Measurements from ENCODE around the gene GGPS1. TPM values are rescaled to one million over a fixed set of nuclear protein-coding genes. Genes with fewer than 3 reads are reported as not detected.
"Not testable (repeated sequence)": the region's sequence is repeated elsewhere in the genome, so short reads cannot be mapped to it uniquely, and the experiment has no call there.

The GGPS1 gene
- total RNA-seq, 2 experiments from 2014 or later: 35.6 to 37.4 TPM

GRCh38 chr1:235341334-235341733, 13.0 kb downstream of the GGPS1 start:
- no peak for DNase-seq
- POLR2A ChIA-PET: interaction anchor here (0.6 kb wide), 1 partner anchor 26 kb away, joined by 3 read pairs; the partner anchor contains the start of gene TBCE

GRCh38 chr1:235342039-235342438, 13.7 kb downstream of the GGPS1 start:
- Mint-ChIP-seq H3K9me3 (ENCODE audit: low read depth) (no peaks in the 10 kb centered on the region), H3K4me1 (peaks cover 11% of the 10 kb centered on the region), H3K4me3 (no peak overlapping the region), H3K27me3 (no peaks in the 10 kb centered on the region), H3K27ac (peak overlapping the region; percentile 26), H3K36me3 (ENCODE audit: low read depth) (peaks cover 25% of the 10 kb centered on the region)
- CTCF ChIA-PET: interaction anchor here (0.7 kb wide), 1 partner anchor 81 kb away, joined by 3 read pairs; no protein-coding TSS in a partner anchor
- intact Hi-C loops (cut with DNase I, micrococcal nuclease): no loop called here
- DNase-seq (no peak), ATAC-seq (no peak)
- POLR2A ChIA-PET: no interaction called here

More at GRCh38 chr1:235341334-235341733, 13.0 kb downstream of the GGPS1 start:
- Mint-ChIP-seq H3K4me1 (peaks cover 17% of the 10 kb centered on the region), H3K27ac (no peak overlapping the region), H3K9me3 (ENCODE audit: low read depth) (no peaks in the 10 kb centered on the region), H3K36me3 (ENCODE audit: low read depth) (peaks cover 25% of the 10 kb centered on the region), H3K4me3 (no peak overlapping the region), H3K27me3 (no peaks in the 10 kb centered on the region)
- intact Hi-C loops (cut with DNase I, micrococcal nuclease): no loop called here
- no peak for ATAC-seq
- CTCF ChIA-PET: interaction anchor here (1.2 kb wide), 1 partner anchor 75 kb away, joined by 3 read pairs; no protein-coding TSS in a partner anchor

GRCh38 chr1:235342471-235342870, 14.1 kb downstream of the GGPS1 start:
- POLR2A ChIA-PET: no interaction called here
- intact Hi-C loops (cut with DNase I, micrococcal nuclease): no loop called here
- Mint-ChIP-seq H3K9me3 (ENCODE audit: low read depth) (no peaks in the 10 kb centered on the region), H3K4me1 (peaks cover 9% of the 10 kb centered on the region), H3K27me3 (no peaks in the 10 kb centered on the region), H3K27ac (peak overlapping the region; percentile 26), H3K36me3 (ENCODE audit: low read depth) (peaks cover 25% of the 10 kb centered on the region), H3K4me3 (no peak overlapping the region)
- DNase-seq: no peak
- ATAC-seq: no peak
- CTCF ChIA-PET: interaction anchor here (0.5 to 0.7 kb wide), 2 partner anchors 82 to 145 kb away, joined by 3 read pairs; no protein-coding TSS in a partner anchor

GRCh38 chr1:235343726-235344125, 15.4 kb downstream of the GGPS1 start:
- ChIA-PET CTCF (no interaction called here), POLR2A (no interaction called here)
- ATAC-seq: no peak
- no peak overlapping the region for H3K4me3 Mint-ChIP-seq
- H3K27me3 Mint-ChIP-seq: no peaks in the 10 kb centered on the region
- no peaks in the 10 kb centered on the region for H3K9me3 Mint-ChIP-seq (ENCODE audit: low read depth)
- DNase-seq: no peak
- H3K27ac Mint-ChIP-seq: no peak overlapping the region
- intact Hi-C loops (cut with DNase I, micrococcal nuclease): no loop called here
- H3K36me3 Mint-ChIP-seq (ENCODE audit: low read depth): peaks cover 21% of the 10 kb centered on the region
- H3K4me1 Mint-ChIP-seq: peaks cover 6% of the 10 kb centered on the region

- intact Hi-C loops (cut with DNase I, micrococcal nuclease): no loop called here
These were observed 23.1 kb downstream of the GGPS1 start for GRCh38 chr1:235351441-235351840.

GRCh38 chr1:235351898-235352297, 23.5 kb downstream of the GGPS1 start:
- DNase-seq (no peak), ATAC-seq (no peak)
- ChIA-PET CTCF (no interaction called here), POLR2A (no interaction called here)
- Mint-ChIP-seq H3K27ac (no peak overlapping the region), H3K4me1 (no peaks in the 10 kb centered on the region), H3K27me3 (no peaks in the 10 kb centered on the region), H3K9me3 (ENCODE audit: low read depth) (no peaks in the 10 kb centered on the region), H3K36me3 (ENCODE audit: low read depth) (peaks cover under 1% of the 10 kb centered on the region), H3K4me3 (no peak overlapping the region)
- intact Hi-C loops (cut with DNase I, micrococcal nuclease): no loop called here

More at GRCh38 chr1:235351441-235351840, 23.1 kb downstream of the GGPS1 start:
- Mint-ChIP-seq H3K4me1 (no peaks in the 10 kb centered on the region), H3K27me3 (no peaks in the 10 kb centered on the region), H3K36me3 (ENCODE audit: low read depth) (peaks cover 3% of the 10 kb centered on the region), H3K27ac (no peak overlapping the region), H3K9me3 (ENCODE audit: low read depth) (no peaks in the 10 kb centered on the region), H3K4me3 (no peak overlapping the region)
- POLR2A ChIA-PET: no interaction called here
- CTCF ChIA-PET: no interaction called here
- DNase-seq (no peak), ATAC-seq (no peak)

- Mint-ChIP-seq H3K27ac (no peak overlapping the region), H3K4me1 (no peaks in the 10 kb centered on the region), H3K36me3 (ENCODE audit: low read depth) (no peaks in the 10 kb centered on the region), H3K9me3 (ENCODE audit: low read depth) (no peaks in the 10 kb centered on the region), H3K4me3 (no peak overlapping the region), H3K27me3 (no peaks in the 10 kb centered on the region)
- ChIA-PET POLR2A (interaction anchor here (0.6 to 0.7 kb wide), 2 partner anchors 236 to 507 kb away, joined by 3 read pairs; no protein-coding TSS in a partner anchor), CTCF (interaction anchor here (0.6 to 1.0 kb wide), 2 partner anchors 59 to 235 kb away, joined by 3 to 4 read pairs; no protein-coding TSS in a partner anchor)
- intact Hi-C loops (cut with DNase I, micrococcal nuclease): no loop called here
- ATAC-seq: no peak
- no peak for DNase-seq
These were observed 29.4 kb downstream of the GGPS1 start for GRCh38 chr1:235357485-235358373.

- no peaks in the 10 kb centered on the region for H3K9me3 Mint-ChIP-seq (ENCODE audit: low read depth)
- CTCF ChIA-PET: no interaction called here
- no peaks in the 10 kb centered on the region for H3K27me3 Mint-ChIP-seq
- intact Hi-C loops (cut with DNase I, micrococcal nuclease): no loop called here
- ATAC-seq (no peak), DNase-seq (no peak)
- POLR2A ChIA-PET: interaction anchor here (0.6 kb wide), 1 partner anchor 232 kb away, joined by 3 read pairs; no protein-coding TSS in a partner anchor
- no peak overlapping the region for H3K27ac Mint-ChIP-seq
- no peaks in the 10 kb centered on the region for H3K36me3 Mint-ChIP-seq (ENCODE audit: low read depth)
- H3K4me3 Mint-ChIP-seq: no peak overlapping the region
- H3K4me1 Mint-ChIP-seq: no peaks in the 10 kb centered on the region
These were observed 30.5 kb downstream of the GGPS1 start for GRCh38 chr1:235358899-235359298.

GRCh38 chr1:235364189-235364588, 35.8 kb downstream of the GGPS1 start:
- H3K4me3 Mint-ChIP-seq; H3K27ac Mint-ChIP-seq; intact Hi-C loops (cut with DNase I, micrococcal nuclease); DNase-seq; H3K27me3 Mint-ChIP-seq; H3K9me3 Mint-ChIP-seq (ENCODE audit: low read depth); ATAC-seq; H3K36me3 Mint-ChIP-seq (ENCODE audit: low read depth): not testable (repeated sequence)
- ChIA-PET CTCF (interaction anchor here (0.6 kb wide), 1 partner anchor 33 kb away, joined by 3 read pairs; no protein-coding TSS in a partner anchor), POLR2A (interaction anchor here (0.6 to 0.7 kb wide), 3 partner anchors 33 to 375 kb away, joined by 4 to 6 read pairs (median 4); no protein-coding TSS in a partner anchor)
- H3K4me1 Mint-ChIP-seq: peaks cover 19% of the 10 kb centered on the region

GRCh38 chr1:235366286-235366685, 37.9 kb downstream of the GGPS1 start:
- Mint-ChIP-seq H3K27me3 (no peaks in the 10 kb centered on the region), H3K36me3 (ENCODE audit: low read depth) (peaks cover 3% of the 10 kb centered on the region), H3K9me3 (ENCODE audit: low read depth) (no peaks in the 10 kb centered on the region), H3K4me3 (peak overlapping the region; percentile 98), H3K4me1 (peaks cover 22% of the 10 kb centered on the region), H3K27ac (peak overlapping the region; percentile 93)
- DNase-seq (peak; percentile 68), ATAC-seq (peak; percentile 63)
- POLR2A ChIA-PET: no interaction called here
- CTCF ChIA-PET: interaction anchor here (1.4 kb wide), 1 partner anchor 50 kb away, joined by 3 read pairs; no protein-coding TSS in a partner anchor
- intact Hi-C loops (cut with DNase I, micrococcal nuclease): loop anchor here (2.0 to 5.0 kb wide), 3 partner anchors 51 to 139 kb away; partner anchors contain the start of gene B3GALNT2 (in 1 of the 2)

GRCh38 chr1:235367000-235367908, 38.9 kb downstream of the GGPS1 start, which contains the start of gene TBCE:
TBCE (plus strand) TSS chr1:235367427; CDS start chr1:235380050, 12,623 bp downstream.
- ChIA-PET POLR2A (interaction anchor here (0.6 kb wide), 1 partner anchor 26 kb away, joined by 3 read pairs; no protein-coding TSS in a partner anchor), CTCF (interaction anchor here (0.6 to 1.4 kb wide), 3 partner anchors 48 to 114 kb away, joined by 3 to 4 read pairs (median 3); no protein-coding TSS in a partner anchor)
- H3K4me3 Mint-ChIP-seq: peak within 1 kb of the TSS; percentile 98
- peak within 1 kb of the TSS; percentile 93 for H3K27ac Mint-ChIP-seq
- intact Hi-C loops (cut with DNase I, micrococcal nuclease): loop anchor here (1.0 to 5.0 kb wide), 6 partner anchors 39 to 239 kb away; partner anchors contain the start of genes ARID4B (in 2 of the 2), GGPS1 (in 2 of the 2), B3GALNT2 (in 1 of the 2) and RBM34 (in 1 of the 2)
- H3K27me3 Mint-ChIP-seq: no peaks in the 10 kb centered on the region
- peaks cover 6% of the 10 kb centered on the region for H3K36me3 Mint-ChIP-seq (ENCODE audit: low read depth)
- peak; percentile 92 for DNase-seq
- peaks cover 22% of the 10 kb centered on the region for H3K4me1 Mint-ChIP-seq
- peak; percentile 98 for ATAC-seq
- H3K9me3 Mint-ChIP-seq (ENCODE audit: low read depth): no peaks in the 10 kb centered on the region
